Measurements from ENCODE around the gene CCT7.
"Not testable (repeated sequence)": the region's sequence is repeated elsewhere in the genome, so short reads cannot be mapped to it uniquely, and the experiment has no call there.

CCT7 gene

GRCh38 chr2:73255907-73256617 lies 22.0 kb downstream of the CCT7 start:
- no peak for DNase-seq

DNA sequence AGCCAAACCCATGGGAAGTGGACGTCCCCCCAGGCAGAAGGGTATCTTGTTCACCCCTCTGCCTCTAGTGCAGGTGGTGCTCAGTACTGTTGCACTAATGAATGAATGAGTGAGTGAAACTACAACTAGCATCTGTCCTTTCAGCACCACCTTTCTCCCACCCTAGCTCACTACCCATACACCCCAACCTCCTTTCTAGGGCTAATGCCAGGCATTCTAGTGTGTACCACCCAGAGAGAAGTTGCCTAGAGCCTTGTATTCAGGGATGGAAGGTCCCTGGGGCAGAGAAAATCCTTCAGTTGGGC lies 22.5 kb downstream of the CCT7 start:
- no peak for DNase-seq

- DNase-seq, result no peak
Observed at GRCh38 chr2:73257021-73257420, 22.9 kb downstream of the CCT7 start.

- no peak for DNase-seq
Observed at GRCh38 chr2:73257425-73258125, 23.5 kb downstream of the CCT7 start.

DNA sequence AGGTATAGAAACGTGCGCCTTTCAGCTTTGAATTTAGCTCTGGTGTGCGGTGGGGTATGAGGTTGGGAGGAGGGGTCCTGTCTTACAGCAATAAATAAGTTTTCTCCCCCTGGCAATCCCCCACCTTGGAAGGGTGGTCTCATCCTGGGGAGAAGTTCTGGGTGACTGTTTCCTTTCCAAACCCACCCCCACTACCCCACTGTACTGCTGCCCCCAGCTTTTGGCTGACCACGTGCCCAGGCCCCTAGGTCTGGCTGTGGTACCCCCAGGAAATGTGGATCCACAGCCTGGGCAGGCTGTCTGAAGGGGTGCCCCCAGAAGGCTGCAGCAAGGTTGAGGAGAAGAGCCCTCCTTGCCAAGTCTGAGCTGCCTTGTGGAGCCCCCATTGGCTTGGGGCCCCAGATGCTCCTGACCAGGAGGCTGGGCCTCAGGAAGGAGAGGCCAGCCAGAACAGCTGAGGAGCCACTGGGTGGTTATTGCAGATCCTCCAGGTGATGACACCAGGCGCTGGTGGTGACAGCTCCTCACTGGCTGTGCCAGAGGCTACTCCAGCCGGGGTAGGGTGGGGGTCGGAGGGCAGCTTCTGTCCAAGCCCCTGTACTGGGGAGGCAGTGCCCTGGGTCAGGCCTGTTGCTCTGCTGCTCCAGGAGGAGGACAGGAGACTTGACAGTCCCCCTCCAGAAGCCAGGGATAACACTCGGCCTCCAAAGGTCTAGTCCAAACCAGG lies 24.2 kb downstream of the CCT7 start:
- no peak for DNase-seq

- DNase-seq, result no peak
Observed at GRCh38 chr2:73258913-73259215, 24.8 kb downstream of the CCT7 start.

- DNase-seq, result no peak
Observed at GRCh38 chr2:73259276-73259675, 25.2 kb downstream of the CCT7 start.

- DNase-seq, result no peak
Observed at GRCh38 chr2:73259704-73260337, 25.7 kb downstream of the CCT7 start.

GRCh38 chr2:73260338-73260984 lies 26.4 kb downstream of the CCT7 start:
- no peak for DNase-seq

DNA sequence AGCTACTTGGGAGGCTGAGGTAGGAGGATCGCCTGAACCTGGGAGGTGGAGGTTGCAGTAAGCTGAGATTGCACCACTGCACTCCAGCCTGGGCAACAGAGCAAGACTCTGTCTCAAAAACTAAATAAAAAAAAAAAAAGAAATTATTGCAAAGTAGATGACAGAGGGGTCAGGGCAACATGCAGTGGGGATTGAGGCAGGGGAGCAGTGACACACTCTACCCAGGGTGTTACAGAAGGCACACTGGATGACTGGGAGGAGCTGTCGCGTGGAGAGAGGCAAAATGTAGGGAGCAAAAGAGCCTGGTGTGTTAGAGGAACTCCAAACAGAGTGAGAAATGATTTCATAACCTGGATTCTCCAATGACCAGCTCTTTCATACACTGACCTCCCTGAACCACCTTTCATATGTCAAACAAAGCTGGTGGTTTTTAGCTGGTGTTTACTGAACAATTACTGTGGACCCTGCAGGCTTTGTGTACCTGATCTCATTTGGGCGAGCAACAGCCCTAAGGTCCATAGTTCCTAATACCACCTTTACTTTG lies 28.1 kb downstream of the CCT7 start:
- DNase-seq, result no peak

DNA sequence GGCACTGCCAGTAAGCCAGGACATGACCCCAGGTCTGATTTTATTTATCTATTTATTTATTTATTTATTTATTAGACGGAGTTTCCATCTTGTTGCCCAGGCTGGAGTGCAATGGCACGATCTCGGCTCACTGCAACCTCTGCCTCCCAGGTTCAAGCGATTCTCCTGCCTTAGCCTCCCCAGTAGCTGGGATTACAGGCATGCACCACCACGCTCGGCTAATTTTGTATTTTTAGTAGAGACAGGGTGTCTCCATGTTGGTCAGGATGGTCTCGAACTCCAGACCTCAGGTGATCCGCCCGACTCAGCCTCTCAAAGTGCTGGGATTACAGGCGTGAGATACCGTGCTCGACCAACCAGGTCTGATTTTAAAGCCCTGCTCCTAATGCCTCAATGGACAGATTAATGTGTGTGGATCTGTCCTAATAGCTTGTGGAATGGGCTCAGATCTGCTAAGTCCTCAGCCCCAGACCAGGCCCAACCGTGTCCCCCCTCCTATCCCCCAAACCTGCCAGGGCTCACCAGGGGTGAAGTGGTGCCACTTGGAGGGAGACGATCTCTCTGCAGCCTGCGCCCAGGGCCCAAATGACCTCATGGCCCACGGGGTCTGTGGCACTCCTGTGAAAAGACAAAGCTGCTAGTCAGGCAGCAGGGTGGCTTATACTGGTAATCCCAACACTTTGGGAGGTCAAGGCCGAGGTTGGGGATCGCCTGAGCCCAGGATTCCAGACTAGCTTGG lies 28.8 kb downstream of the CCT7 start:
- DNase-seq, result not testable (repeated sequence)

DNA sequence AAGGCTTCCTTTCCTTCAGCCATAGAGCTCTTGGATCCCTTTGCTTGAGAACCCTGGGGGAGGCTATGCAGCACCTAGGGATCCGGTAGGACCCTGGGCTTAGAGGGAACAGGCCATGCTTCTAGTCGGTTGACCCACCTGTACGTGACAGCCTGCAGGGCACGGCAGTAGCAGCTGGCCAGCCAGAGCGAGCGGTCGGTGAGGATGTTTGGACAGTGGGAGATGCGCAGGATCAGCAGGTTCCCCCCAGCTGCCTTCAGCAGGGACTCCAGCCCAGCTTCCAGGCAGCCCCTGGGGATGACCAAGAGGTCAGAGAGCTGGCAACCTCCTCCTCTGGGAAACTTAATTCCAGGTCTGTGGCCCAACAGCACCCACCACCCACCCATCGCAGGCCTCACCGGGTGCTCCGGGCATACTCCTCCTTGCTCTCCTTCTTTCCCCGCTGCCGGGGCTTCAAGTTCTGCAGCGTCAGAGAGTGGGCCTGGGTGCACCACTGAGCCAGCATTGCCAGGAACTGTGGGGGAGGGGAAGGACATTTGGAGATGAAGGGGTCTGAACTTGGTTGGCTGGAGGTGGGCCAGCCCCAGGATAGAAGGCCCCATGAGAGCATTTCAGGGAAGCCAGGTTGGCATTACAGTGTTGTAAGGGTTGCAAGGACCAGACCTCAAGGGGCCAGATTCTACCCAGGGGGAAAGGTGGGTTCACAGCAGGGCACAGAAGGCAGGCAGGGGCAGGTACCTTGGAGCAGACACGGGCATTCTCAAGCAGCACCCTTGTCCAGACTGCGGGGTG lies 29.6 kb downstream of the CCT7 start:
- no peak for DNase-seq

DNA sequence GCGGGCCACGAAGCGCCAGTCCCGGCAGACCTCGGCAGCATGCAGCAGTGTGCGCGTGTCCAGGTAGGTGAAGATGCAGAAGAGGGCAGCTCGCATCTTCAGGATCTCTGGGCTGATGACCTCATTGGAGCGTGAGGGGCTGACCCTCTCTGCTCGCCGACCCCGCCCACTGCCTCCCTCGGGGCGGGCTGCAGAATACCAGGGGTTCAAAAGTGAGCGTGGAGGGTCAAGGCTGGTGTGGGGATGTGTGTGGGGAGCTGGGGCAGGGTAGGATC lies 30.2 kb downstream of the CCT7 start:
- DNase-seq, result no peak

DNA sequence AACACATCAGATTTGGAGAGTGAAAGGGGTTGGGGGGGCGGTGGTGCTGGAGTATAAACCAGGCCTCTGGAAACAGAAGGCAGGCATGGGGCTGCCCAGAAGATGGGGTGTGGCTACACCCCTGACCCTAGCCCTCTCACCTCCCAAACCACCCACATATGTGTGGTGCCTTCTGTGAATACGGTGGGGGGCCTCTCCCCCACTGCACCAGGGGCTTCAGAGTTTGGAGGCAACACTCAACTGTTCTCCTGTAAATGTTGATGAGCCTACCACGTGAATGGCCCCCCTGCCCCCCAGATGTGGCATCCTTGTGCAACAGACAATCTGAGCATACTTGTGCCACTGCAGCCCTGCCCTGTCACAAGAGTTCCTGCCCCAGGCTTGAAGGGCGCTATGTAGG lies 30.7 kb downstream of the CCT7 start:
- DNase-seq, result no peak

DNA sequence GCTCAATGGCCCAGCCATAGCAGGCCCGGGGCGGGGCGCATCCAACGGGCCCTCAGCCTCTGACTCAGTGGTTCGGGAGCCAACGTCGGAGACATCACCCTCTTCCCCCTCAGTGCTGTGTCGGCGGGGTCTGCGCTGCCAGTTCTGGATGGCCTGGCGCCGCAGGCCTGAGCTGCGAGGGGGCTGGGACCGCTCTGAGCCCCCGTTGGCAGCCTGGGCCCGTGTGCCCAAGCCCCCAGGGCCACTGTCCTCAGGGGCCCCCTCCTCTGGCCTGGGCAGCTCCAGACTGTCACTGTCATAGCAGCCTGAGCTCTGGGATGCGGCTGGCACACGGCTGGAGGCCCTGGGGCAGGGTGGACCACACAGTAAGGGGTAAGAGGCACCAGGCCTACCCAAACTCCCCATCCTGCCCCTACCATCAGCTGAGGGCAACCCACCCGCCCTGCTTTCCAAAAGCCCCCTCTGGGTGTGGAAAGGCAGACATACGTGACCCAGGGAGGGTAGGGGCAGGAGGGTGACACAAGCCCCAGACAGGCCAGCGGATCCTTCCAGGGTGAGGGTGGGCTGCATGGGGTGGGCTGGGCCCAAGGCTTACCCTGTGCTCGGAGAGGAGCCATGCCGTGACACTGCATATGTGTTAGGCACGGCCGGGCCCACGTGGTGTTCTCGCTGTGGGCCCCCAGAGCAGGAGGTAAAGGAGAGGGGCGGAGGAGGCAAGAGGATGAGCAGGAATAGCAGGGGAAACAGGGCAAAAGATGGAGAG lies 31.4 kb downstream of the CCT7 start:
- DNase-seq, result no peak

- DNase-seq, result no peak
Observed at GRCh38 chr2:73266061-73266901, 32.2 kb downstream of the CCT7 start.

- DNase-seq, result no peak
Observed at GRCh38 chr2:73267008-73267407, 32.9 kb downstream of the CCT7 start.

DNA sequence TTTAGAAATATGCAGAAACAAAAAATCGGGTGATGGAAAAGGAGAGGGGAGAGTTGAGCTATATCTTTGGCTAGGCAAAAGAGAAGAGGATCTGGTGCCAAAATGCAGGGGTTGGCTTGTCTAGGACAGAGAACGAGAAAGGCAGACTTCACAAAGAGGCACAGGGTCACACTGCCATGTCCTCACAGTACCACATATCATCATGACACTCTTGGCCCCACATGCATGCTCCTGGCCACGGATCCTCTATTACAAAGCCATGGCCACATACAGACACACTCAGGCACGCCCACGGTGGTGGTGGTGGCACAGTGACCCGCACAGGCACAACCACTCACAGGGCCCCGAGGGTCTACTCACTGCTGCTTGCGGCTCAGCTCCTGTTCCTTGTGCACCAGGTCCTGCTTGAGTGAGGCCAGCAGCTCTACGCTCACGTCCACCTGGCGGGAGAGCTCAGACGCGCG lies 34.3 kb downstream of the CCT7 start:
- DNase-seq, result no peak

GRCh38 chr2:73268830-73269685 lies 35.0 kb downstream of the CCT7 start:
- DNase-seq, result peak; percentile 65

Measured in stimulated activated CD4-positive, alpha-beta T cell treated with anti-CD3 and anti-CD28 coated beads, Interleukin-1b, Interleukin-23, amount 100 ng/mL, for 48 hours (primary cell).